HEK293 (cell line): ENCODE measurements around the gene CBFB.

Experiments used
- CTCF ChIP-seq: fragments of 450-650 bp; formaldehyde crosslinking; IDR thresholded peaks from 2 replicates; pipeline ENCODE4 v1.5.1; 2016; ENCODE audit warnings: missing biosample characterization, missing genetic modification characterization
- IKZF3 ChIP-seq: fragments of 450-650 bp; IDR thresholded peaks from 2 replicates; pipeline ENCODE4 v1.5.0; 2018; ENCODE audit warnings: missing biosample characterization, mild to moderate bottlenecking, missing genetic modification characterization, moderate library complexity
- MZF1 ChIP-seq: fragments of 450-650 bp; formaldehyde crosslinking; IDR thresholded peaks from 2 replicates; pipeline ENCODE4 v1.5.1; 2017; ENCODE audit warnings: missing biosample characterization, missing genetic modification characterization, borderline replicate concordance
- OVOL3 ChIP-seq: fragments of 450-650 bp; formaldehyde crosslinking; IDR thresholded peaks from 2 replicates; pipeline ENCODE4 v1.5.1; 2016; ENCODE audit warnings: missing biosample characterization, missing genetic modification characterization
- REPIN1 ChIP-seq: fragments of 450-650 bp; formaldehyde crosslinking; IDR thresholded peaks from 2 replicates; pipeline ENCODE4 v1.5.1; 2017; ENCODE audit warnings: missing biosample characterization, missing genetic modification characterization, low read depth
- REST ChIP-seq: fragments of 450-650 bp; formaldehyde crosslinking; IDR thresholded peaks from 2 replicates; pipeline ENCODE4 v1.5.1; 2016; ENCODE audit warnings: missing biosample characterization, missing genetic modification characterization
- YY1 ChIP-seq: fragments of 450-650 bp; formaldehyde crosslinking; IDR thresholded peaks from 2 replicates; pipeline ENCODE4 v1.5.1; 2018; ENCODE audit warnings: missing biosample characterization, missing genetic modification characterization
- ZBTB49 ChIP-seq: fragments of 450-650 bp; formaldehyde crosslinking; IDR thresholded peaks from 2 replicates; pipeline ENCODE4 v1.5.1; 2016; ENCODE audit warnings: missing biosample characterization, missing genetic modification characterization, low read depth
- ZFP37 ChIP-seq: fragments of 450-650 bp; formaldehyde crosslinking; IDR thresholded peaks from 2 replicates; pipeline ENCODE4 v1.5.1; 2016; ENCODE audit warnings: missing biosample characterization, missing genetic modification characterization
- ZNF175 ChIP-seq: fragments of 450-650 bp; formaldehyde crosslinking; IDR thresholded peaks from 2 replicates; pipeline ENCODE4 v1.5.1; 2016; ENCODE audit warnings: missing biosample characterization, missing genetic modification characterization
- ZNF544 ChIP-seq: fragments of 450-650 bp; formaldehyde crosslinking; IDR thresholded peaks from 2 replicates; pipeline ENCODE4 v1.5.0; 2017; ENCODE audit warnings: missing biosample characterization, missing genetic modification characterization
- ZNF555 ChIP-seq: fragments of 450-650 bp; formaldehyde crosslinking; conservative IDR thresholded peaks from 2 replicates; pipeline ENCODE4 v1.5.1; 2017; ENCODE audit warnings: missing biosample characterization, mild to moderate bottlenecking, missing genetic modification characterization, inconsistent platforms
- ZNF843 ChIP-seq: fragments of 450-650 bp; formaldehyde crosslinking; IDR thresholded peaks from 2 replicates; pipeline ENCODE4 v1.5.1; 2016; ENCODE audit warnings: missing biosample characterization, missing genetic modification characterization

- TF ChIP-seq CTCF (tag by site-specific recombination) (no peak), ZBTB49 (tag by site-specific recombination) (no peak), ZNF175 (tag by site-specific recombination) (no peak), REPIN1 (tag by site-specific recombination) (no peak), OVOL3 (tag by site-specific recombination) (no peak), ZNF843 (no peak), REST (tag by site-specific recombination) (no peak), ZFP37 (tag by site-specific recombination) (no peak), YY1 (tag by site-specific recombination) (no peak), MZF1 (tag by site-specific recombination) (no peak), ZNF544 (tag by site-specific recombination) (no peak), ZNF555 (tag by site-specific recombination) (no peak), IKZF3 (tag by site-specific recombination) (no peak)
These were observed 10.5 kb downstream of the CBFB start for GRCh38 chr16:67039260-67040020.
